HepG2 (cell line): ENCODE measurements around the gene TOB1. TPM values are rescaled to one million over a fixed set of nuclear protein-coding genes. Genes with fewer than 3 reads are reported as not detected.

Experiments
- ADNP ChIP-seq: sonication (generic); formaldehyde crosslinking; IDR thresholded peaks from 2 replicates; pipeline ENCODE4 v1.4.0; 2020; ENCODE audit warnings: missing genetic modification reagents
- BORCS8-MEF2B ChIP-seq: sonication (generic); formaldehyde crosslinking; IDR thresholded peaks from 2 replicates; pipeline ENCODE4 v1.8.0; 2022; ENCODE audit warnings: mild to moderate bottlenecking, missing genetic modification reagents
- ETV6 ChIP-seq: sonication (generic); formaldehyde crosslinking; conservative IDR thresholded peaks from 2 replicates; pipeline ENCODE4 v1.4.0; 2020; ENCODE audit warnings: missing genetic modification reagents
- GATAD1 ChIP-seq: IDR thresholded peaks from 2 replicates; pipeline ENCODE4 v1.6.1; 2016; ENCODE audit warnings: missing genetic modification reagents, missing compliant biosample characterization
- GPBP1L1 ChIP-seq: sonication (generic); formaldehyde crosslinking; IDR thresholded peaks from 2 replicates; pipeline ENCODE4 v1.5.0; 2020; ENCODE audit warnings: mild to moderate bottlenecking, missing genetic modification reagents
- JUND ChIP-seq: sonication (generic); formaldehyde crosslinking; IDR thresholded peaks from 2 replicates; pipeline ENCODE4 v1.8.0; 2022; ENCODE audit warnings: mild to moderate bottlenecking, missing genetic modification reagents
- MEIS1 ChIP-seq: sonication (generic); formaldehyde crosslinking; IDR thresholded peaks from 2 replicates; pipeline ENCODE4 v1.9.0; 2021; ENCODE audit warnings: mild to moderate bottlenecking, missing genetic modification reagents, moderate library complexity, borderline replicate concordance
- MXD4 ChIP-seq: IDR thresholded peaks from 2 replicates; pipeline ENCODE4 v1.6.1; 2016; ENCODE audit warnings: mild to moderate bottlenecking, missing biosample characterization, missing genetic modification reagents
- PHF8 ChIP-seq: sonication (generic); formaldehyde crosslinking; IDR thresholded peaks from 2 replicates; pipeline ENCODE4 v1.5.0; 2020; ENCODE audit warnings: missing genetic modification reagents
- POLR2G ChIP-seq: fragments of 200-400 bp; formaldehyde crosslinking; IDR thresholded peaks from 2 replicates; pipeline ENCODE4 v1.6.1; 2018; ENCODE audit warnings: mild to moderate bottlenecking, low read depth, low read length, moderate library complexity
- RBM39 ChIP-seq: fragments of 200-400 bp; formaldehyde crosslinking; IDR thresholded peaks from one replicate; pipeline ENCODE4 v1.6.1; 2018; ENCODE audit warnings: antibody characterized with exemption, mild to moderate bottlenecking, low read depth, low read length; ENCODE audit not compliant: poor library complexity, severe bottlenecking
- SOX5 ChIP-seq: IDR thresholded peaks from 2 replicates; pipeline ENCODE4 v1.6.1; 2016; ENCODE audit warnings: borderline replicate concordance
- TAF15 ChIP-seq: fragments of 200-400 bp; formaldehyde crosslinking; IDR thresholded peaks from one replicate; pipeline ENCODE4 v1.6.1; 2018; ENCODE audit warnings: mild to moderate bottlenecking, low read depth, low read length; ENCODE audit not compliant: poor library complexity, severe bottlenecking
- ZNF142 ChIP-seq: sonication (generic); formaldehyde crosslinking; IDR thresholded peaks from 2 replicates; pipeline ENCODE4 v1.4.0; 2020; ENCODE audit warnings: missing genetic modification reagents
- ZNF207 ChIP-seq: fragments of 450-650 bp; IDR thresholded peaks from 2 replicates; pipeline ENCODE4 v1.6.1; 2016; ENCODE audit warnings: antibody characterized with exemption, borderline replicate concordance
- ZNF337 ChIP-seq: sonication (generic); formaldehyde crosslinking; IDR thresholded peaks from 2 replicates; pipeline ENCODE4 v1.5.1; 2020; ENCODE audit warnings: missing genetic modification reagents, low read depth, mild to moderate bottlenecking, borderline replicate concordance
- ZNF510 ChIP-seq: sonication (generic); formaldehyde crosslinking; IDR thresholded peaks from 2 replicates; pipeline ENCODE4 v1.4.0; 2020; ENCODE audit warnings: low read depth, mild to moderate bottlenecking, missing genetic modification reagents
- ZNF512B ChIP-seq: sonication (generic); formaldehyde crosslinking; IDR thresholded peaks from 2 replicates; pipeline ENCODE4 v1.5.1; 2020; ENCODE audit warnings: missing genetic modification reagents, mild to moderate bottlenecking, borderline replicate concordance
- ZNF570 ChIP-seq: sonication (generic); formaldehyde crosslinking; IDR thresholded peaks from 2 replicates; pipeline ENCODE4 v1.4.0; 2020; ENCODE audit warnings: mild to moderate bottlenecking, missing genetic modification reagents, borderline replicate concordance
- ZNF7 ChIP-seq: IDR thresholded peaks from 2 replicates; pipeline ENCODE4 v1.6.1; 2016; ENCODE audit warnings: missing biosample characterization, missing genetic modification reagents
- ZNF703 ChIP-seq: sonication (generic); formaldehyde crosslinking; IDR thresholded peaks from 2 replicates; pipeline ENCODE4 v1.5.1; 2020; ENCODE audit warnings: missing genetic modification reagents, mild to moderate bottlenecking, moderate library complexity, borderline replicate concordance
- polyA plus RNA-seq, 8 experiments: library from polyadenylated mRNA; depleted of rRNA in 3 of 8; stranded (reverse) in 7 of 8; unstranded in 1 of 8; fragments of >200 nt; fragmentation: Illumina TruSeq in 4 of 8; extraction: Trizol in 4 of 8; gene quantifications; 2 replicates each; pipeline versions ENCODE4 v1.2.1 to v1.2.3, GENCODE V29; 2011 to 2016; ENCODE audit warnings: low read depth in 4 of 8, missing spikeins in 1 of 8, mixed read lengths in 1 of 8; ENCODE audit not compliant: insufficient read depth in 1 of 8
- total RNA-seq, 5 experiments: library from RNA; depleted of rRNA; stranded (reverse); fragments of >200 nt; fragmentation: Illumina TruSeq; extraction: Trizol; gene quantifications; 2 replicates each; pipeline ENCODE4 v1.2.3, GENCODE V29; 2016; ENCODE audit warnings: low read depth in 1 of 5

Gene TOB1
- total and polyA plus RNA-seq, 2 of the 13 experiments (the other 11 are each of a cell fraction or from before 2014, with no cell fraction given): 21.9 to 57.7 TPM

GRCh38 chr17:50883850-50884438, 17.8 kb upstream of the TOB1 start (continued):
- TF ChIP-seq PHF8 (CRISPR knock-in tag) (no peak), MXD4 (CRISPR knock-in tag) (no peak), BORCS8-MEF2B (CRISPR knock-in tag) (no peak), ZNF7 (CRISPR knock-in tag) (no peak), ETV6 (CRISPR knock-in tag) (no peak), POLR2G (no peak), ZNF703 (CRISPR knock-in tag) (no peak), RBM39 (no peak), ZNF207 (no peak), SOX5 (CRISPR knock-in tag) (no peak), ADNP (CRISPR knock-in tag) (no peak), ZNF570 (CRISPR knock-in tag) (no peak), GATAD1 (no peak), MEIS1 (CRISPR knock-in tag) (no peak), ZNF142 (CRISPR knock-in tag) (no peak), ZNF512B (CRISPR knock-in tag) (no peak; the same call in 1 of the 2 replicates), GPBP1L1 (no peak), TAF15 (no peak), ZNF510 (CRISPR knock-in tag) (no peak), JUND (CRISPR knock-in tag) (0 out of 2 replicates have a peak, but pooled peaks have one; percentile 17), ZNF337 (CRISPR knock-in tag) (peak; percentile 80; the same call in 1 of the 2 replicates)
